ENCODE data around the gene SNX25.

The SNX25 gene

DNA sequence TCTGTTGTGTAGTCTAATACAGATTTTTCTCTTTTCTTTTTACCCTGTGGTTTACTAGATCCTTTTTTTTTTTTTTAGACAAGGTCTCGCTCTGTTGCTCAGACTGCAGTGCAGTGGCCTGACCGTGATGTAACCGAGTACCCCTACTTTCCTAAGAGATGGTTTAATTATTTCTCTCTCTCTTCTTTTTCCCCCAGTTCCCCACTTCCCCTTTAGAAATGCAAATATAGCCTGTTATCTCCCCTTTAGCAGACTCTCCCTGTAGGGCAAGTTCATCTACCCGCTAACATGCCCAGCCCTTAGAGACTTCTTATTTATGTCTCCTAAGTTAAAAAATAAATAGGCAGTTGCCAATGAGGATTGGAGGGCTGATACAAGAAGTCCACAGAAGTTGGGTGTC lies 4.5 kb downstream of the SNX25 start:
- DNase-seq (ENCODE audit: low spot score): peak; percentile 72
- in situ Hi-C loops (cut with MboI; ENCODE audit: low pct_unique_long_range_greater_than_20kb, low sequenced_read_pairs, unreplicated experiment): loop anchor here (10.0 kb wide), 1 partner anchor 91 kb away; no protein-coding TSS in a partner anchor
- TF ChIP-seq, protein P1, sequence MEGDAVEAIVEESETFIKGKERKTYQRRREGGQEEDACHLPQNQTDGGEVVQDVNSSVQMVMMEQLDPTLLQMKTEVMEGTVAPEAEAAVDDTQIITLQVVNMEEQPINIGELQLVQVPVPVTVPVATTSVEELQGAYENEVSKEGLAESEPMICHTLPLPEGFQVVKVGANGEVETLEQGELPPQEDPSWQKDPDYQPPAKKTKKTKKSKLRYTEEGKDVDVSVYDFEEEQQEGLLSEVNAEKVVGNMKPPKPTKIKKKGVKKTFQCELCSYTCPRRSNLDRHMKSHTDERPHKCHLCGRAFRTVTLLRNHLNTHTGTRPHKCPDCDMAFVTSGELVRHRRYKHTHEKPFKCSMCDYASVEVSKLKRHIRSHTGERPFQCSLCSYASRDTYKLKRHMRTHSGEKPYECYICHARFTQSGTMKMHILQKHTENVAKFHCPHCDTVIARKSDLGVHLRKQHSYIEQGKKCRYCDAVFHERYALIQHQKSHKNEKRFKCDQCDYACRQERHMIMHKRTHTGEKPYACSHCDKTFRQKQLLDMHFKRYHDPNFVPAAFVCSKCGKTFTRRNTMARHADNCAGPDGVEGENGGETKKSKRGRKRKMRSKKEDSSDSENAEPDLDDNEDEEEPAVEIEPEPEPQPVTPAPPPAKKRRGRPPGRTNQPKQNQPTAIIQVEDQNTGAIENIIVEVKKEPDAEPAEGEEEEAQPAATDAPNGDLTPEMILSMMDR (IDR thresholded peaks at IDR 0.05; ENCODE audit: extremely low read depth, insufficient read depth, missing control alignments): no peak

- in situ Hi-C loops (cut with MboI; ENCODE audit: low pct_unique_long_range_greater_than_20kb, low sequenced_read_pairs, unreplicated experiment): loop anchor here (10.0 kb wide), 1 partner anchor 90 kb away; no protein-coding TSS in a partner anchor
- TF ChIP-seq, protein P1 (IDR thresholded peaks at IDR 0.05; ENCODE audit: extremely low read depth, insufficient read depth, missing control alignments): no peak
- no peak for DNase-seq (ENCODE audit: low spot score)
Observed at GRCh38 chr4:185215261-185215660, 5.9 kb downstream of the SNX25 start.

- no peak for DNase-seq (ENCODE audit: low spot score)
- TF ChIP-seq, protein P1 (IDR thresholded peaks at IDR 0.05; ENCODE audit: extremely low read depth, insufficient read depth, missing control alignments): no peak
- in situ Hi-C loops (cut with MboI; ENCODE audit: low pct_unique_long_range_greater_than_20kb, low sequenced_read_pairs, unreplicated experiment): loop anchor here (10.0 kb wide), 1 partner anchor 87 kb away; no protein-coding TSS in a partner anchor
Observed at GRCh38 chr4:185217408-185217975, 8.1 kb downstream of the SNX25 start.

- TF ChIP-seq, protein P1 (IDR thresholded peaks at IDR 0.05; ENCODE audit: extremely low read depth, insufficient read depth, missing control alignments): no peak
- in situ Hi-C loops (cut with MboI; ENCODE audit: low pct_unique_long_range_greater_than_20kb, low sequenced_read_pairs, unreplicated experiment): loop anchor here (10.0 kb wide), 1 partner anchor 86 kb away; no protein-coding TSS in a partner anchor
- DNase-seq (ENCODE audit: low spot score): no peak
Observed at GRCh38 chr4:185218312-185218711, 8.9 kb downstream of the SNX25 start.

DNA sequence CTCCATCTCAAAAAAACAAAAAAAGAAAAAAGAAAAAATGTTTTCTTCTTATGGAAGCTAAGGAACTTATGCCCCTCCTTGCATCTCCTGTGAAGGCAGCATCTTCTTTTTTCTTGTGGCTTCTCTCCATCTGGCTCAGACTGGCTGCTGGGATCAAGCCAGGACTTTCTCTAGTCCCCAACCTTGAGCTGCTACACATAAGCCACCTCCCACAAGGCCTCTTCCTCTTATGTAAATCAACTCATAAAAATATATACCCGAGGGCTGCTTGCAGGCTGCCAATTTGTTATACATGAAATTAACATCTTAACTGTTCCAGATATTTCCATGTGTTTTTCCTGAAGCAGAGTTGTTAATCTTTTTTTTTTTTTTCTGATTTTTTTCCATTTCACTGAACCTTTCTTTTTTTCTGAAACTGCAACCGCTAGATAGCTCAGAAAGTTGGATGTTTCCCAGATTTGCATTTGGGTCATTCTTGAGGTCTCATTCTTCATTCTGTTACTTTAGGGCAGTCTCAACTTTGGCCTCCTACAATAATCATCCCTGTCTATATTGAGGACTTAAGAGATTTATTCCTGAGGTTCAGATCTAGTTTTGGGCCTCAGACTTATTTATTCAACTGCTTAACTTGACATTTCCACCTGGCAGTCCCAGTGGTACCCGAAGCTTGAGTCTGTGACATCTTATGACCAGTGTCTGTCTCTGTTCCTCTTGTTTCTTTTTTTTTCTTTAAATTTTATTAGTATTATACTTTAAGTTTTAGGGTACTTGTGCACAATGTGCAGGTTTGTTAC lies 10.3 kb downstream of the SNX25 start:
- peak; percentile 48 for DNase-seq (ENCODE audit: low spot score)
- in situ Hi-C loops (cut with MboI; ENCODE audit: low pct_unique_long_range_greater_than_20kb, low sequenced_read_pairs, unreplicated experiment): loop anchor here (10.0 kb wide), 1 partner anchor 85 kb away; no protein-coding TSS in a partner anchor
- TF ChIP-seq, protein P1 (IDR thresholded peaks at IDR 0.05; ENCODE audit: extremely low read depth, insufficient read depth, missing control alignments): no peak

GRCh38 chr4:185221491-185221890 lies 12.1 kb downstream of the SNX25 start:
- TF ChIP-seq, protein P1 (IDR thresholded peaks at IDR 0.05; ENCODE audit: extremely low read depth, insufficient read depth, missing control alignments): no peak
- DNase-seq (ENCODE audit: low spot score): no peak
- in situ Hi-C loops (cut with MboI; ENCODE audit: low pct_unique_long_range_greater_than_20kb, low sequenced_read_pairs, unreplicated experiment): no loop called here
